HepG2 (cell line): Measurements from ENCODE around the gene MSS51. TPM values are rescaled to one million over a fixed set of nuclear protein-coding genes. Genes with fewer than 3 reads are reported as not detected.

ENCODE experiments used
- DDIT3 ChIP-seq: sonication (generic); formaldehyde crosslinking; IDR thresholded peaks from 2 replicates; pipeline ENCODE4 v1.4.0; 2020; ENCODE audit warnings: mild to moderate bottlenecking, missing genetic modification reagents
- DRAP1 ChIP-seq: IDR thresholded peaks from 2 replicates; pipeline ENCODE4 v1.6.1; 2016; ENCODE audit warnings: missing genetic modification reagents, missing compliant biosample characterization
- ETV5 ChIP-seq: IDR thresholded peaks from 2 replicates; pipeline ENCODE4 v1.6.1; 2018; ENCODE audit warnings: missing biosample characterization, missing genetic modification reagents, inconsistent platforms, borderline replicate concordance
- HMGXB4 ChIP-seq, 2 experiments: sonication (generic) in 1 of 2; formaldehyde crosslinking in 1 of 2; IDR thresholded peaks; 2 replicates each; pipeline versions ENCODE4 v1.4.0 to v1.6.1; 2018 to 2020; ENCODE audit warnings: missing genetic modification reagents in 2 of 2, borderline replicate concordance in 1 of 2, low read depth in 1 of 2, mild to moderate bottlenecking in 1 of 2, missing biosample characterization in 1 of 2
- HNRNPH1 ChIP-seq: fragments of 200-400 bp; formaldehyde crosslinking; optimal IDR thresholded peaks from 2 replicates; pipeline ENCODE3; 2017; ENCODE audit warnings: mild to moderate bottlenecking, low read depth, low read length
- HNRNPLL ChIP-seq: fragments of 200-400 bp; formaldehyde crosslinking; IDR thresholded peaks from 2 replicates; pipeline ENCODE4 v1.6.1; 2017; ENCODE audit warnings: mild to moderate bottlenecking, low read depth, low read length; ENCODE audit not compliant: poor library complexity, severe bottlenecking
- IRF2 ChIP-seq: IDR thresholded peaks from 2 replicates; pipeline ENCODE4 v1.6.1; 2018; ENCODE audit warnings: missing genetic modification reagents, missing compliant biosample characterization
- JUNB ChIP-seq: sonication (generic); formaldehyde crosslinking; IDR thresholded peaks from 2 replicates; pipeline ENCODE4 v1.8.0; 2022; ENCODE audit warnings: missing genetic modification reagents, mild to moderate bottlenecking, borderline replicate concordance
- KDM5B ChIP-seq: sonication (generic); formaldehyde crosslinking; IDR thresholded peaks from 2 replicates; pipeline ENCODE4 v1.4.0; 2020; ENCODE audit warnings: missing genetic modification reagents, mild to moderate bottlenecking, borderline replicate concordance
- MED8 ChIP-seq: sonication (generic); formaldehyde crosslinking; IDR thresholded peaks from 2 replicates; pipeline ENCODE4 v1.8.1; 2023; ENCODE audit warnings: mild to moderate bottlenecking, missing genetic modification reagents; ENCODE audit not compliant: insufficient replicate concordance
- MTA1 ChIP-seq: sonication (generic); formaldehyde crosslinking; IDR thresholded peaks from 2 replicates; pipeline ENCODE4 v1.4.0; 2020; ENCODE audit warnings: missing genetic modification reagents, mild to moderate bottlenecking, borderline replicate concordance
- RBM22 ChIP-seq: fragments of 200-400 bp; formaldehyde crosslinking; optimal IDR thresholded peaks from 2 replicates; pipeline ENCODE3; 2017; ENCODE audit warnings: mild to moderate bottlenecking, low read length, moderate library complexity
- SP4 ChIP-seq: sonication (generic); formaldehyde crosslinking; IDR thresholded peaks from 2 replicates; pipeline ENCODE4 v1.8.1; 2023; ENCODE audit warnings: mild to moderate bottlenecking, missing genetic modification reagents
- TSC22D2 ChIP-seq: sonication (generic); formaldehyde crosslinking; IDR thresholded peaks from 2 replicates; pipeline ENCODE4 v1.5.1; 2020; ENCODE audit warnings: missing genetic modification reagents, mild to moderate bottlenecking, borderline replicate concordance
- ZNF20 ChIP-seq: sonication (generic); formaldehyde crosslinking; IDR thresholded peaks from 2 replicates; pipeline ENCODE4 v1.4.0; 2020; ENCODE audit warnings: mild to moderate bottlenecking, moderate library complexity, missing genetic modification reagents
- ZNF317 ChIP-seq: sonication (generic); formaldehyde crosslinking; IDR thresholded peaks from 2 replicates; pipeline ENCODE4 v1.5.0; 2020; ENCODE audit warnings: mild to moderate bottlenecking, missing genetic modification reagents
- ZNF550 ChIP-seq: sonication (generic); formaldehyde crosslinking; IDR thresholded peaks from 2 replicates; pipeline ENCODE4 v1.4.0; 2020; ENCODE audit warnings: mild to moderate bottlenecking, missing genetic modification reagents, borderline replicate concordance
- ZNF570 ChIP-seq: sonication (generic); formaldehyde crosslinking; IDR thresholded peaks from 2 replicates; pipeline ENCODE4 v1.4.0; 2020; ENCODE audit warnings: mild to moderate bottlenecking, missing genetic modification reagents, borderline replicate concordance
- ZNF574 ChIP-seq: sonication (generic); formaldehyde crosslinking; IDR thresholded peaks from 2 replicates; pipeline ENCODE4 v1.4.0; 2020; ENCODE audit warnings: missing genetic modification reagents
- ZNF619 ChIP-seq: sonication (generic); formaldehyde crosslinking; IDR thresholded peaks from 2 replicates; pipeline ENCODE4 v1.4.0; 2020; ENCODE audit warnings: mild to moderate bottlenecking, missing genetic modification reagents
- ZNF639 ChIP-seq: conservative IDR thresholded peaks from 2 replicates; pipeline ENCODE4 v1.6.1; 2018; ENCODE audit warnings: missing genetic modification reagents
- ZNF724P ChIP-seq: sonication (generic); formaldehyde crosslinking; IDR thresholded peaks from 2 replicates; pipeline ENCODE4 v1.8.0; 2022; ENCODE audit warnings: missing genetic modification reagents, borderline replicate concordance
- polyA plus RNA-seq, 8 experiments: library from polyadenylated mRNA; depleted of rRNA in 3 of 8; stranded (reverse) in 7 of 8; unstranded in 1 of 8; fragments of >200 nt; fragmentation: Illumina TruSeq in 4 of 8; extraction: Trizol in 4 of 8; gene quantifications; 2 replicates each; pipeline versions ENCODE4 v1.2.1 to v1.2.3, GENCODE V29; 2011 to 2016; ENCODE audit warnings: low read depth in 4 of 8, missing spikeins in 1 of 8, mixed read lengths in 1 of 8; ENCODE audit not compliant: insufficient read depth in 1 of 8
- total RNA-seq, 5 experiments: library from RNA; depleted of rRNA; stranded (reverse); fragments of >200 nt; fragmentation: Illumina TruSeq; extraction: Trizol; gene quantifications; 2 replicates each; pipeline ENCODE4 v1.2.3, GENCODE V29; 2016; ENCODE audit warnings: low read depth in 1 of 5

Gene MSS51
- total and polyA plus RNA-seq, 2 of the 13 experiments (the other 11 are each of a cell fraction or from before 2014, with no cell fraction given): 0.91 to 2.4 TPM

GRCh38 chr10:73413528-73414229 is 19.7 kb downstream of the MSS51 start, which contains the start of gene ANXA7 (continued):
- TF ChIP-seq ZNF20 (CRISPR knock-in tag) (no peak), ZNF619 (CRISPR knock-in tag) (no peak), SP4 (CRISPR knock-in tag) (peak; percentile 76), HNRNPLL (peak; percentile 76), HMGXB4 (CRISPR knock-in tag; IDR thresholded peaks at IDR 0.05; ENCODE audit: borderline replicate concordance in 1 of 2, low read depth in 1 of 2) (peak; percentile 69 to 96; a peak in 3 of 4 replicates), MTA1 (CRISPR knock-in tag) (peak; percentile 84; the same call in 1 of the 2 replicates), DDIT3 (CRISPR knock-in tag) (no peak), DRAP1 (CRISPR knock-in tag) (peak; percentile 77), ETV5 (CRISPR knock-in tag) (0 out of 2 replicates have a peak, but pooled peaks have one; percentile 56), ZNF317 (CRISPR knock-in tag) (peak; percentile 74; the same call in 1 of the 2 replicates), IRF2 (CRISPR knock-in tag) (peak; percentile 44), JUNB (CRISPR knock-in tag) (0 out of 2 replicates have a peak, but pooled peaks have one; percentile 9), ZNF724P (no peak; the same call in 1 of the 2 replicates), ZNF639 (CRISPR knock-in tag) (0 out of 2 replicates have a peak, but pooled peaks have one; percentile 27), KDM5B (CRISPR knock-in tag) (peak; percentile 97), RBM22 (no peak), ZNF570 (CRISPR knock-in tag) (no peak), HNRNPH1 (no peak), ZNF574 (CRISPR knock-in tag) (peak; percentile 61), TSC22D2 (CRISPR knock-in tag) (no peak), ZNF550 (CRISPR knock-in tag) (no peak), MED8 (peak; percentile 64)
